HT-29 (cell line): ENCODE results near the gene VPS16. TPM values are rescaled to one million over a fixed set of nuclear protein-coding genes. Genes with fewer than 3 reads are reported as not detected.
A peak's percentile ranks its signal among the peaks of the same experiment; 100 is the strongest.

ENCODE experiments used
- DNase-seq: peaks from one replicate; pipeline ENCODE4 v3.0.0-alpha.2; 2015; ENCODE audit warnings: low spot score
- total RNA-seq: library from RNA; depleted of rRNA; stranded (reverse); fragments of >200 nt; shearing (Covaris generic); gene quantifications from 2 replicates; pipeline ENCODE4 v1.2.3, GENCODE V29; 2014; rRNA removed

Gene VPS16
- total RNA-seq, 1 experiment from 2014 or later, result 36.0 TPM

GRCh38 chr20:2899243-2899642 lies 58.7 kb downstream of the VPS16 start:
- DNase-seq, result no peak

- no peak for DNase-seq
Observed at GRCh38 chr20:2900845-2901592, 60.5 kb downstream of the VPS16 start.

- DNase-seq, result no peak
Observed at GRCh38 chr20:2902291-2902690, 61.7 kb downstream of the VPS16 start.

GRCh38 chr20:2902818-2903217 lies 62.3 kb downstream of the VPS16 start:
- DNase-seq, result no peak

- no peak for DNase-seq
Observed at GRCh38 chr20:2903686-2904085, 63.1 kb downstream of the VPS16 start.

GRCh38 chr20:2907519-2907918 lies 67.0 kb downstream of the VPS16 start:
- DNase-seq, result no peak

- no peak for DNase-seq
Observed at GRCh38 chr20:2909953-2910352, 69.4 kb downstream of the VPS16 start.

- DNase-seq, result no peak
Observed at GRCh38 chr20:2911200-2911599, 70.7 kb downstream of the VPS16 start.

GRCh38 chr20:2914160-2914559 lies 73.6 kb downstream of the VPS16 start:
- peak; percentile 30 for DNase-seq

Other genes with a start within 250 kb of the VPS16 start
- gene NOP56, start 188.1 kb upstream of the VPS16 start, total RNA-seq, result 365 and 383 TPM in 2 replicates
- gene IDH3B, start 176.5 kb upstream of the VPS16 start, total RNA-seq, result 139 and 146 TPM in 2 replicates
- 0.03 and 0.23 TPM in 2 replicates for gene EBF4, start 148.0 kb upstream of the VPS16 start, total RNA-seq
- not detected in 2 replicates for gene CPXM1, start 40.1 kb upstream of the VPS16 start, total RNA-seq
- gene C20orf141, start 25.8 kb upstream of the VPS16 start, total RNA-seq, result not detected in 2 replicates
- not detected in 2 replicates for gene TMEM239, start 24.4 kb upstream of the VPS16 start, total RNA-seq
- 34.4 and 37.6 TPM in 2 replicates for gene PCED1A, start 90 bp upstream of the VPS16 start, total RNA-seq
- 16.3 and 17.6 TPM in 2 replicates for gene PTPRA, start 32.7 kb downstream of the VPS16 start, total RNA-seq
- not detected in 2 replicates for gene GNRH2, start 202.9 kb downstream of the VPS16 start, total RNA-seq
- gene MRPS26, start 205.3 kb downstream of the VPS16 start, total RNA-seq, result 150 and 154 TPM in 2 replicates
- gene OXT, start 230.9 kb downstream of the VPS16 start, total RNA-seq, result not detected in 2 replicates
- gene AVP, start 244.0 kb downstream of the VPS16 start, total RNA-seq, result not detected in 2 replicates